ENCODE data around the gene EXOSC5. TPM values are rescaled to one million over a fixed set of nuclear protein-coding genes. Genes with fewer than 3 reads are reported as not detected.
"Not testable (repeated sequence)": the region's sequence is repeated elsewhere in the genome, so short reads cannot be mapped to it uniquely, and the experiment has no call there.

The EXOSC5 gene
- total RNA-seq, 1 donor from 2014 or later = 20.3 TPM

GRCh38 chr19:41412953-41413352 lies 15.8 kb upstream of the EXOSC5 start:
- Mint-ChIP-seq H3K27me3 (ENCODE audit: low read depth) (no peaks in the 10 kb centered on the region), H3K4me1 (no peaks in the 10 kb centered on the region), H3K4me3 (no peak overlapping the region), H3K36me3 (ENCODE audit: low read depth) (no peaks in the 10 kb centered on the region), H3K27ac (ENCODE audit: unreplicated experiment) (no peak overlapping the region), H3K9me3 (no peaks in the 10 kb centered on the region)
- no peak for TF ChIP-seq CTCF (conservative IDR thresholded peaks at IDR 0.05)
- no peak for DNase-seq (ENCODE audit: low read depth, low spot score)

GRCh38 chr19:41411968-41412265 lies 14.8 kb upstream of the EXOSC5 start:
- Mint-ChIP-seq H3K27ac (ENCODE audit: unreplicated experiment) (peak overlapping the region; percentile 71), H3K36me3 (ENCODE audit: low read depth) (no peaks in the 10 kb centered on the region), H3K4me1 (no peaks in the 10 kb centered on the region), H3K27me3 (ENCODE audit: low read depth) (no peaks in the 10 kb centered on the region), H3K4me3 (no peak overlapping the region), H3K9me3 (no peaks in the 10 kb centered on the region)
- no peak for TF ChIP-seq CTCF (conservative IDR thresholded peaks at IDR 0.05)
- no peak for DNase-seq (ENCODE audit: low read depth, low spot score)

- TF ChIP-seq CTCF (conservative IDR thresholded peaks at IDR 0.05) = no peak
- Mint-ChIP-seq H3K4me1 (no peaks in the 10 kb centered on the region), H3K27ac (ENCODE audit: unreplicated experiment) (no peak overlapping the region), H3K9me3 (no peaks in the 10 kb centered on the region), H3K27me3 (ENCODE audit: low read depth) (no peaks in the 10 kb centered on the region), H3K4me3 (no peak overlapping the region), H3K36me3 (ENCODE audit: low read depth) (no peaks in the 10 kb centered on the region)
- DNase-seq (ENCODE audit: low read depth, low spot score) = no peak
Observed at GRCh38 chr19:41411100-41411967, 14.2 kb upstream of the EXOSC5 start.

GRCh38 chr19:41410336-41411054 lies 13.3 kb upstream of the EXOSC5 start:
- no peaks in the 10 kb centered on the region for H3K4me1 Mint-ChIP-seq
- no peak for DNase-seq (ENCODE audit: low read depth, low spot score)
- no peak overlapping the region for H3K27ac Mint-ChIP-seq (ENCODE audit: unreplicated experiment)
- no peak overlapping the region for H3K4me3 Mint-ChIP-seq
- no peak for TF ChIP-seq CTCF (conservative IDR thresholded peaks at IDR 0.05)
- H3K36me3 Mint-ChIP-seq (ENCODE audit: low read depth) = no peaks in the 10 kb centered on the region
- no peaks in the 10 kb centered on the region for H3K9me3 Mint-ChIP-seq
- no peaks in the 10 kb centered on the region for H3K27me3 Mint-ChIP-seq (ENCODE audit: low read depth)

GRCh38 chr19:41409288-41409687 lies 12.1 kb upstream of the EXOSC5 start:
- Mint-ChIP-seq H3K36me3 (ENCODE audit: low read depth) (no peaks in the 10 kb centered on the region), H3K4me1 (no peaks in the 10 kb centered on the region), H3K9me3 (no peaks in the 10 kb centered on the region), H3K27ac (ENCODE audit: unreplicated experiment) (no peak overlapping the region), H3K27me3 (ENCODE audit: low read depth) (no peaks in the 10 kb centered on the region), H3K4me3 (no peak overlapping the region)
- no peak for DNase-seq (ENCODE audit: low read depth, low spot score)
- no peak for TF ChIP-seq CTCF (conservative IDR thresholded peaks at IDR 0.05)

- not testable (repeated sequence) for H3K9me3 Mint-ChIP-seq; H3K27me3 Mint-ChIP-seq (ENCODE audit: low read depth); DNase-seq (ENCODE audit: low read depth, low spot score); H3K4me1 Mint-ChIP-seq; H3K4me3 Mint-ChIP-seq; H3K27ac Mint-ChIP-seq (ENCODE audit: unreplicated experiment); H3K36me3 Mint-ChIP-seq (ENCODE audit: low read depth)
Observed at GRCh38 chr19:41408846-41409245, 11.7 kb upstream of the EXOSC5 start.

Data from neural crest cell (in vitro differentiated cells).